ENCODE data around the gene RGS17.

Gene RGS17

DNA sequence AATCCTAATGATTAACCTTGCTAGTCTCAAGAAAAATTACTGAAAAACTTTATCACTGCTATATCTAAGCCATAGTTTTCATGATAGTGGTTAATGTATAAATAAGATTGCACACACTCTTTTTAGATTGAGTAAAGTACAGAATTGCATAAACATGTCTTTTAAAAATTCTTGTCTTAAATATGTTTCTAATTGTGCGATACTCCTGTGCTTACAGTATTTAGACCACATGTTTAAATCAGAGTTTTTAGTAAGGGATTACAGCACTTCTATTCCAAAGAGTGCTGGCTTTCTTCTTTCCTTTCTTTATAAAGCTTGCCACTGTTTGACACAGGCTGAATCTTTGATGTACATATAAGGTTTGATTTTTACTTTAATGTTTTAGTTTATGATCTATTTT, 36.8 kb upstream of the RGS17 start:
- no peak overlapping the region for H3K27ac ChIP-seq (replicated peaks)
- DNase-seq (ENCODE audit: low read depth in 1 of 2, low spot score in 1 of 2), result no peak
- H3K27me3 ChIP-seq (ENCODE audit: insufficient read depth, poor library complexity, severe bottlenecking), result no peaks in the 10 kb centered on the region
- TF ChIP-seq SPI1 (IDR thresholded peaks at IDR 0.05; ENCODE audit: borderline replicate concordance, low read depth), result no peak
- TF ChIP-seq, protein P1, sequence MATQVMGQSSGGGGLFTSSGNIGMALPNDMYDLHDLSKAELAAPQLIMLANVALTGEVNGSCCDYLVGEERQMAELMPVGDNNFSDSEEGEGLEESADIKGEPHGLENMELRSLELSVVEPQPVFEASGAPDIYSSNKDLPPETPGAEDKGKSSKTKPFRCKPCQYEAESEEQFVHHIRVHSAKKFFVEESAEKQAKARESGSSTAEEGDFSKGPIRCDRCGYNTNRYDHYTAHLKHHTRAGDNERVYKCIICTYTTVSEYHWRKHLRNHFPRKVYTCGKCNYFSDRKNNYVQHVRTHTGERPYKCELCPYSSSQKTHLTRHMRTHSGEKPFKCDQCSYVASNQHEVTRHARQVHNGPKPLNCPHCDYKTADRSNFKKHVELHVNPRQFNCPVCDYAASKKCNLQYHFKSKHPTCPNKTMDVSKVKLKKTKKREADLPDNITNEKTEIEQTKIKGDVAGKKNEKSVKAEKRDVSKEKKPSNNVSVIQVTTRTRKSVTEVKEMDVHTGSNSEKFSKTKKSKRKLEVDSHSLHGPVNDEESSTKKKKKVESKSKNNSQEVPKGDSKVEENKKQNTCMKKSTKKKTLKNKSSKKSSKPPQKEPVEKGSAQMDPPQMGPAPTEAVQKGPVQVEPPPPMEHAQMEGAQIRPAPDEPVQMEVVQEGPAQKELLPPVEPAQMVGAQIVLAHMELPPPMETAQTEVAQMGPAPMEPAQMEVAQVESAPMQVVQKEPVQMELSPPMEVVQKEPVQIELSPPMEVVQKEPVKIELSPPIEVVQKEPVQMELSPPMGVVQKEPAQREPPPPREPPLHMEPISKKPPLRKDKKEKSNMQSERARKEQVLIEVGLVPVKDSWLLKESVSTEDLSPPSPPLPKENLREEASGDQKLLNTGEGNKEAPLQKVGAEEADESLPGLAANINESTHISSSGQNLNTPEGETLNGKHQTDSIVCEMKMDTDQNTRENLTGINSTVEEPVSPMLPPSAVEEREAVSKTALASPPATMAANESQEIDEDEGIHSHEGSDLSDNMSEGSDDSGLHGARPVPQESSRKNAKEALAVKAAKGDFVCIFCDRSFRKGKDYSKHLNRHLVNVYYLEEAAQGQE (IDR thresholded peaks at IDR 0.05; ENCODE audit: insufficient replicate concordance, low read depth), result no peak
- no peak for TF ChIP-seq POLR2AphosphoS5 (IDR thresholded peaks at IDR 0.05; ENCODE audit: low read depth)
- TF ChIP-seq, protein P2, sequence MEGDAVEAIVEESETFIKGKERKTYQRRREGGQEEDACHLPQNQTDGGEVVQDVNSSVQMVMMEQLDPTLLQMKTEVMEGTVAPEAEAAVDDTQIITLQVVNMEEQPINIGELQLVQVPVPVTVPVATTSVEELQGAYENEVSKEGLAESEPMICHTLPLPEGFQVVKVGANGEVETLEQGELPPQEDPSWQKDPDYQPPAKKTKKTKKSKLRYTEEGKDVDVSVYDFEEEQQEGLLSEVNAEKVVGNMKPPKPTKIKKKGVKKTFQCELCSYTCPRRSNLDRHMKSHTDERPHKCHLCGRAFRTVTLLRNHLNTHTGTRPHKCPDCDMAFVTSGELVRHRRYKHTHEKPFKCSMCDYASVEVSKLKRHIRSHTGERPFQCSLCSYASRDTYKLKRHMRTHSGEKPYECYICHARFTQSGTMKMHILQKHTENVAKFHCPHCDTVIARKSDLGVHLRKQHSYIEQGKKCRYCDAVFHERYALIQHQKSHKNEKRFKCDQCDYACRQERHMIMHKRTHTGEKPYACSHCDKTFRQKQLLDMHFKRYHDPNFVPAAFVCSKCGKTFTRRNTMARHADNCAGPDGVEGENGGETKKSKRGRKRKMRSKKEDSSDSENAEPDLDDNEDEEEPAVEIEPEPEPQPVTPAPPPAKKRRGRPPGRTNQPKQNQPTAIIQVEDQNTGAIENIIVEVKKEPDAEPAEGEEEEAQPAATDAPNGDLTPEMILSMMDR (IDR thresholded peaks at IDR 0.05; ENCODE audit: insufficient read depth, low read length), result no peak
- no peak for TF ChIP-seq GABPA (IDR thresholded peaks at IDR 0.05; ENCODE audit: low read depth)
- H3K4me3 ChIP-seq (replicated peaks; ENCODE audit: insufficient read depth, low read length), result no peak overlapping the region

DNA sequence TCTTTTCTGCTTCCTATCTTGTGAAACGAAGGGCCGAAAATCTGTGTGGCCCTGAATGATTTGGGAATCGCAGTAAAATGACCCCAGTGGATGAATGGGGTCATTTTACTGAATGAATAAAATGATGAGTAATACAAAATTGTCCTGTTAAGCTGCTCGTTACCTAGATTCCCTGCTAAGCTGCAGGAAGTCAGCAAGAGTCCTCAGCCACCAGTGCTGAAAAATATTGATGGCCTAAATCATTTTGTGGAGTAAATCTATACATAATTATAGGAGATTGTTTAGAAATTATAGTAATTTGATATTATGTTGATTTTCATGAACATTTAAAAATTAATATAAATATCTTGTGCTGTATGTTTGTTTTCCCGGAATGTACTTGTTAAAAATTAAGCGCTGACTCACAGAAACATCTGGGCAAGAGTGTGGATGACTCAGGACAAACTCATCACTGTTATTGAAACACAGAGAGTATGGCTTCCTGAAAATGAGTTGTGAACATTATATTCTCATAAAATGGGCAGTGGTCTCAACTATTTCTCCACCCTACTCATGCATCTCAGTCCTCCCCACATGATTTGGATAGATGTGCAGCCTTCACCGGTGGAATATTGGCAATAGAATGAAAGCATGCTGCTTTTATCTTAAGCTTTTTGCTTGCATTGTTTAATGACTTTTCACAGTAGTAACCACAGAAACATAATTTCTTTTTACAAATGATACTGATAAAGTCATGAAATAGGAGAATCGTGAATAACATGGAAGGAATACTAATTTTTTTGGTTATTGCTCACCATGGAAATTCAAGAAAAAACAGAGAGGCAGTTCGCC, 36.2 kb upstream of the RGS17 start:
- DNase-seq (ENCODE audit: low read depth in 1 of 2, low spot score in 1 of 2), result no peak
- Histone ChIP-seq H3K27ac (replicated peaks) (no peak overlapping the region), H3K4me3 (replicated peaks; ENCODE audit: insufficient read depth, low read length) (no peak overlapping the region), H3K27me3 (ENCODE audit: insufficient read depth, poor library complexity, severe bottlenecking) (no peaks in the 10 kb centered on the region)
- TF ChIP-seq, protein P2 (IDR thresholded peaks at IDR 0.05; ENCODE audit: insufficient read depth, low read length), result no peak
- no peak for TF ChIP-seq GABPA (IDR thresholded peaks at IDR 0.05; ENCODE audit: low read depth)
- no peak for TF ChIP-seq SPI1 (IDR thresholded peaks at IDR 0.05; ENCODE audit: borderline replicate concordance, low read depth)
- no peak for TF ChIP-seq POLR2AphosphoS5 (IDR thresholded peaks at IDR 0.05; ENCODE audit: low read depth)
- TF ChIP-seq, protein P1 (IDR thresholded peaks at IDR 0.05; ENCODE audit: insufficient replicate concordance, low read depth), result no peak

DNA sequence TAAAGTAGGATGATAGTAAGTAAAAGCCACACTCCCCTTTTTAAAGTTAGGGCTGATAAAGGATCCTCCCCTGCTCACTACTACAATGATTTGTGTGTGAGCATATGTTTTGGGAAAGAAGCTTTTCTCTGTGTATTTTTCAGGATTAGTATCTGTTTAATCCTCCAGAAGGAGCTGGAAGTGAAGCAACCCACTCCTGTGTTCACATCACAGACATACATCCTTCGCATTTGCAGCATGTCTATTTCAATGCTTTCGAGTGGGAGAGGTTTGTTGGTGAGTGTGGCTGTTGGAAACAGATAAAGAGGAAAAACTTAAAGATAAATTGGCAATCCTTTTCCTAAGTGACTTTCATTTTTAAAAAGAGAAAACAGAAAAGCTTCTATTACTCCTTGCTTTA, 31.6 kb upstream of the RGS17 start:
- no peak for DNase-seq (ENCODE audit: low read depth in 1 of 2, low spot score in 1 of 2)
- H3K27ac ChIP-seq (replicated peaks), result no peak overlapping the region
- no peaks in the 10 kb centered on the region for H3K27me3 ChIP-seq (ENCODE audit: insufficient read depth, poor library complexity, severe bottlenecking)
- no peak overlapping the region for H3K4me3 ChIP-seq (replicated peaks; ENCODE audit: insufficient read depth, low read length)
- TF ChIP-seq, protein P2 (IDR thresholded peaks at IDR 0.05; ENCODE audit: insufficient read depth, low read length), result no peak
- TF ChIP-seq POLR2AphosphoS5 (IDR thresholded peaks at IDR 0.05; ENCODE audit: low read depth), result no peak
- no peak for TF ChIP-seq GABPA (IDR thresholded peaks at IDR 0.05; ENCODE audit: low read depth)
- TF ChIP-seq, protein P1 (IDR thresholded peaks at IDR 0.05; ENCODE audit: insufficient replicate concordance, low read depth), result no peak
- TF ChIP-seq SPI1 (IDR thresholded peaks at IDR 0.05; ENCODE audit: borderline replicate concordance, low read depth), result no peak

Measured in HL-60 (cell line).